Epithelial cell of proximal tubule (primary cell): ENCODE data around the gene KBTBD8. TPM values are rescaled to one million over a fixed set of nuclear protein-coding genes. Genes with fewer than 3 reads are reported as not detected.

ENCODE experiments used
- DNase-seq: peaks from one replicate; pipeline ENCODE4 v3.0.0-alpha.2; 2011; ENCODE audit warnings: low read depth
- H3K4me3 ChIP-seq: 2 replicates; pipeline ENCODE4 v1.5.1; 2011; ENCODE audit warnings: low read depth, mild to moderate bottlenecking, low read length
- CTCF ChIP-seq: conservative IDR thresholded peaks from 2 replicates; pipeline ENCODE4 v1.5.1; 2012; ENCODE audit warnings: low read depth, mild to moderate bottlenecking, low read length
- total RNA-seq: library from RNA; depleted of rRNA; stranded (reverse); fragments of >200 nt; gene quantifications from 2 replicates; pipeline ENCODE4 v1.2.3, GENCODE V29; 2015

KBTBD8 gene
- total RNA-seq, 1 donor from 2014 or later = 0.69 TPM

DNA sequence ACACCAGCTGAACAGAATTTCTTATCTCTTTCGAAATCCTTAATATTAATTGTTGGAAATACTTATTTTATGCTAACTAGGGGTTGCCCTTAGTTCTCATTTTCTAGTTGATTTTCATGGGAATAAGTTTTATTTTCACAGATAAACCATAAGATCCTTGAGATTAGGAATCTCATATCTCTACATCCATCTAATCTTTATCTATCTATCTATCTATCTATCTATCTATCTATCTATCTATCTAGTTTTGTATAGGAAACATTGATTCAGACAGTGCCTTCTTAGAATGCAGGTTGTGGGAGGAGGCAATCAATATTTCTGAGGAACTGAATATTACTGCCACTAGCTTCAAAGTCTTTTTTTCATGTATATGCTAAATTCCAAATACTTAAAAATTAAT lies 3.5 kb upstream of the KBTBD8 start:
- DNase-seq = no peak
- TF ChIP-seq CTCF = no peak
- H3K4me3 ChIP-seq = no peak overlapping the region

DNA sequence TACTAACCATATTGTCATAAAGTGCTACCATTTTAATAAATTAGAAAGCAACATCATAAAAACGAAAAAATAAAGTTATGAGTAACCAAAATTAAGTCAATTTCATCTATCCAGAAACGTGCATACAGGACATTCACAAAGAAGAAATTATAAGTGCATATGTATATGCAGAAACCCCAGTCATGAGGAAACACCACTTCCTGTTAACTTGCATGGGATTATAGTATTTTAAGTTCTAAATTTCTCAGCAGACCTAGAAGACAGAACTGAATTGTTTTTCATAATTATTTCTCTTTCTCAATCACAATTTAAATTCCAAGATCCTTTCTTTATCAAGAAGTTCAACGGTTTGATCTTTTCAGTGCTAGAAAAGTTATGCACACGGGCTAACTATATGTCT lies 1.4 kb upstream of the KBTBD8 start:
- no peak overlapping the region for H3K4me3 ChIP-seq
- no peak for TF ChIP-seq CTCF
- DNase-seq = no peak

DNA sequence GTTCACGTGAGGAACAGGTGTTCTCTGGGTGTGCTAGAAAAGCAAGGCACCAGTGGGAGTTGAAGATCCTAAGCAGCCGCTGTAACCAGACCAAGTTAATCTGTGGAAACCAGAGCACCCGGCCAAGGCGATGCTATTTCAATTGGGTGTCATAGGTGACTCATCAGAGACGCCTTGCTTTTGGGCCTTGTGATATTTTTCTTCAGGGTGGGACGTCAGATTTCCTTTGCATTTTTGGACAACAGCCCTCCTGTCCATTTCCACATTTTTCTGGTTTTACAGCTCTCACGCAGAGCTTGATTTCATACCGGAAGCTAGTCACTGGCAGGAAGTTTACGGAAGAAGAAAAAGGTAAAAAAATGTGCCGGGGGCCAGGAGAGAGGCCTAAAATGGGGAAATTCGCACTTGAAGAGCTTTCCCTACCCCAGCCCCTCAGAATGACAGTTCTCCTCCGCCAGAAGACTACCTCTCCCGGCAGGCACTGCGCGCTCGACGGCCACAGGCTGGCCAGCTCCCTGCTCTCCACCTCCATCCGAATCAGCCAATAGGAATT lies 471 bp upstream of the KBTBD8 start:
- DNase-seq = no peak
- TF ChIP-seq CTCF = no peak

DNA sequence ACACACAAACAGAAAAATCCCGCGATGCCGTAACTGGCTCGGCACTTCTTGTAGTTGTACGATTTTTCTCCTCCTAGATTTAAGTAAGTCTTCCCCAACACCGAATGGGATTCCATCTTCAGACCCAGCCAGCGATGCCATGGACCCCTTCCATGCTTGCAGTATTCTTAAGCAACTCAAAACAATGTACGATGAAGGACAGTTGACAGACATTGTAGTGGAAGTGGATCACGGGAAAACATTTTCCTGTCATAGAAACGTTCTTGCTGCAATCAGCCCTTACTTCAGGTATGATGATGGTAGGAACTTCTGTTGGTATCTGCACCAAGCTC lies 763 bp downstream of the KBTBD8 start:
- H3K4me3 ChIP-seq = peak overlapping the region; percentile 78
- no peak for DNase-seq
- TF ChIP-seq CTCF = no peak

More for the DNA sequence above, 471 bp upstream of the KBTBD8 start:
- H3K4me3 ChIP-seq = peak overlapping the region; percentile 78

GRCh38 chr3:67000009-67000408 lies 1.9 kb downstream of the KBTBD8 start:
- TF ChIP-seq CTCF = no peak
- DNase-seq = peak; percentile 35
- no peak overlapping the region for H3K4me3 ChIP-seq

DNA sequence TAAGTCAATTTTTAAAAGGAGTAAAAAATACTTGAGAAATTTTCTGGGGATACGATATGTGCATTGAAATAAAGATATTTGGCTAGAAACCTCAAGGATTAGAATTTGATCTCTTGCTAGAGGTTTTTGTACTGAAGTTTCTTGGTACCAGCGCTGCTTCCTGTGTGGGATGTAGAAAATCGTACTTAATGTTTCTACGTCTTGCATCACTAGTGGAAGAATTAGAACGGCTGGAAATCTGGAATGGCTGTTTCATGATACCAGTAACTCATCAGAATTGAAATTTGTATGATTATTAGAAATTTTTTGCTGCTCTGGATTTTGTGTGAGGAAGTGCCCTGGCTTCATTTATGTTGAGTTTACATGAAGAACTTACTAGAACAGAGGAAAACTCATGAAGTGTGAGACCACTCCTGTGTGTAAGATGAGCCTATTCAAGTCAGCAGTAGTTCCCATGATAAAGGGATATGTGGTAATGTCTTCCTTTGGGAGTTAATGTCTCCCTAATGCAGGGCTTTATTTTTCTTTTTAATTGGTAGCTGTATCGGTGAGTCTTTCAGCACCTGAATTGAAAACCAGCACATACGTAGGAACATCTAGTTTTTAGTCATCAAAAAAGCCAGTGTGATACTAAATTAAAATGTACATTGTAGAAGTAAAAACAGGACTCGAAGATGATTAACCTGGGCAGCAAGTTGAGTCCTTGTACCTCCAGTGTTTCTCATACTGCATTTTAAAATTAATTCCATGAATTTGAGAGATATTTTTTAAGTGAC lies 3.2 kb downstream of the KBTBD8 start:
- TF ChIP-seq CTCF = no peak
- DNase-seq = no peak

GRCh38 chr3:67005974-67006373 lies 7.9 kb downstream of the KBTBD8 start:
- no peak for TF ChIP-seq CTCF

More for the DNA sequence above, 3.2 kb downstream of the KBTBD8 start:
- no peak overlapping the region for H3K4me3 ChIP-seq

More at GRCh38 chr3:67005974-67006373, 7.9 kb downstream of the KBTBD8 start:
- no peak for DNase-seq
- no peak overlapping the region for H3K4me3 ChIP-seq
